Activated CD4-positive, CD25-positive, alpha-beta regulatory T cell (primary cell): Measurements from ENCODE around the gene IKZF4.
"Not testable (repeated sequence)": the region's sequence is repeated elsewhere in the genome, so short reads cannot be mapped to it uniquely, and the experiment has no call there.

ENCODE experiments used
- DNase-seq, 4 experiments: peaks; one replicate each; lab custom pipeline; 2025; lab: John Stamatoyannopoulos, UW

IKZF4 gene

DNA sequence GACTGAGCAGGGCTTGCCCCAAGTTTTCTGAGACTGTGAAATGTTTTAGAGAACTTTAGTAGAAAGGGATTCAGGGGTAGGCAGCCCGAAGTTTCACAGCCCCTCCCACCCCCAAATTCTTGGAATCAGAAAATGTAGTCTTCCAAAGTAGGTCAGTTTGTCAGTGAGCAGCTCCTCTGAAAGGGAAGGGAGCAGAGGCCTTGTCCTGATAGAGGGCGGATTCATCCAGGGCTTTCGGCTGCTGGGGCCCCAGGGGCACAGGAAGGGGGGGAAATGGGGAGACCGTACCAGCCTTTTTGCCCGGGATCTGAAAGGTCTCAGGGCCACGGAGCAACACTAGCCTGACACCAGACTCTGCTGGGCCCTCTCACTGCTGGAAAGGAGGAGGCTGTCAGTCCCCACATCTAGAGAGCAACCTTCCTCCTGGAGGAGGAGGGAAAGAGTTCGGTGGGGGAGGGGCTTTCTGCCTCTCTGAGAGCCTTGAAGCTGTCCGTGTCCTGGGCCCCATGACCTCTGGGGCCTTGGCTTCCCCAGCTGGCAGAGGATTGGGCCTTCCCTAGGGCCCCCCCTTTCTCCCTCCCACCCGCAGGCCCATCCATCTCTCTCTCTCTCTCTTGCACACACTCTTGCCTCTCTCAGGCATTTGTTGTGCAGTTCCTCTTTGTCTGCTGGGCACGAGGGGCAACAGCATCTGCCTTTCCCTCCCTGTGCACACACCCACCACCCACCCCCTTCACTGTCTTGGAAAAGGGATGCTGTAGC lies at the start of gene IKZF4:
TSS of gene IKZF4 (plus strand) at position 621 of the 762 bp plus-strand sequence. CDS start 451 bp downstream, outside the sequence.
- no peak for DNase-seq

GRCh38 chr12:55972042-55972441 lies 48.8 kb upstream of the IKZF4 start:
- DNase-seq, result no peak

DNA sequence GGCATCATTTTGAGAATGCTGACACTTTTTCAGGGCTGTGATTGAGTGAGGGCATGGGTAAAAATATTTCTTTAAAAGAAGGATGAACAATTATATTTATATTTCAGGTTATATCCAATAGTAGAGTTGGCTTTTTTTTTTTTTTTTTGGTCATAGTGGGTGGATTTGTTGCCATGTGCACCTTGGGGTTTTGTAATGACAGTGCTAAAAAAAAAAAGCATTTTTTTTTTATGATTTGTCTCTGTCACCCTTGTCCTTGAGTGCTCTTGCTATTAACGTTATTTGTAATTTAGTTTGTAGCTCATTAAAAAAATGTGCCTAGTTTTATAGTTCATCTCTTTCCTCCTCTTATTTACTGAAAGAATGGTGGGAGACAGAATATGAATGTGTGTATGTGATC lies 48.4 kb upstream of the IKZF4 start:
- no peak for DNase-seq

GRCh38 chr12:55972911-55973598 lies 47.8 kb upstream of the IKZF4 start:
- no peak for DNase-seq

DNA sequence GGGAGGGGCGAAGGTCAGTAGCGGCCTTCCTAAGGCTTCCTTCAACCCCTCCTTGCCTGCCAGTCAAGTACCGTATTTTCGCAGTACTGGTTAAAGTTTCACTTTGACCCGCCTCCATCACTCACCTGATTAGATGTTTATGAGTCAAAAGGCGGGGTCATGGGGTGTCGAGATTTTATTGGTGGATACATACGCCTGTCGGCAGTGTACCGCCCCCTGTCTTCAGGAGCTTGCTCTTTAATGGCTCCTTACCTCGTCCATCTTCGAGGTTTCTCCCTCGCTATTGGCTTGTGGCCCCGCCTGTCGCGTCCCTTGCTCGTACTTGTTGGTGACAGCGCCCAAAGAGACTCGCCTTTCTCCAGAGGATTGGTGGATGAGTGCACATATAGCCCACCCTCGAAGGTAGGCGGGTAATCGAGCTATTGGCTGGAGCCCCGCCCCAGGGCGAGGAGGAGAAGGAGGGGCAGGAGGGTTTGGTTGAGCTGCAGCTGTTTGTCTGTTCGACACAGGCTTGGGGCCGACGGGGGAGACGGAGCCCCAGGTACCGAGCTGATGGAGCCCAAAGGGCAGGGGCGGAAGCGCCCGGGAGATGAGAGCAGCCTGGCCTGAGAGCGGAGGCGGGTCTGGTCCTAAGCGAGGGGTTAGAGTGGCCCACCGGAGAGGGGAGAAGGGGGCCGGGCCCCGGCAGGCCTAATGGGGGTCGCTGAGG lies 47.1 kb upstream of the IKZF4 start, which contains the start of gene RAB5B:
TSS of gene RAB5B (plus strand) at position 480 of the 709 bp plus-strand sequence. CDS start 12,883 bp downstream, outside the sequence.
- peak; percentile 90 to 97 (median 94) for DNase-seq

DNA sequence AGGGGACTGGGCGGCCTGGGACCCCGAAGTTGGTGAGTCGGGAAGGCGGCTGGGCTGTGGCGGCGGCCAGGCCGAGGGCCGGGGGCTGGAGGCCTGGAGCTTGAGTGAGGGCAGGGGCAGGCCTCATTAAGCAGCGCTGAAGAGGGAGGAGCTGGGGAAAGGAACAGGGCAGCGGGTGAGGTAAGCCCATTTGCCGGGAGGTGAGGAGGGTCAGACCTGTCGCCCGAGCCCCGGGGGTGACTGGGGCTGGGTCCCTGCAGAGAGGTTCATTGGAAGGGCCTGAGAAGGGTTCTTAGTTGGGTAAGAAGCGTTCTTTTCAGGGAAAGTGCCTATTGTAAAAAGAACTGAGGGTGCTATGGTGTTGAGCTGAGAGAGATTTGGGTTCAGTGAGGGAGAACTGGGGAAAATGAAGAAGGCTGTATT lies 46.5 kb upstream of the IKZF4 start:
- DNase-seq, result peak in 1 of 4 experiments; percentile 34

- no peak for DNase-seq
Observed at GRCh38 chr12:55978393-55978792, 42.5 kb upstream of the IKZF4 start.

DNA sequence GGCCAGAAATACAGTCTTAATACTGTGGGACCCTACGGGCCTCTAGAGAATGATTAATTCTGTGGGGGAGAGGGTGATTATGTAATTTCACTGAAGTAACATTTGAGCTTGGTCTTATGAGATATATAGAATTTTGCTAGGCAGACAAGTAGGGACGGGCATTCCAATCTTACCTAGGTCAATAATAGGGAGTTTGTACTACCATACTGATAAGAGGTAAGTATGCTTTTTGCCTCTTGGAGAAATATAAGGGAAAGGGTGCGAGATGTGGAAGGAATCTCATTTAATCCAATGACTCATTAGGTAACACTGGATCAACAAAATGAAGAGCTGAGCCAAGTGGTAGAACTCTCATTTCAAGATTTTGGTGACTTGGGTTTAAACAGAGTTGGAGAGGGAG lies 41.8 kb upstream of the IKZF4 start:
- DNase-seq, result no peak

DNA sequence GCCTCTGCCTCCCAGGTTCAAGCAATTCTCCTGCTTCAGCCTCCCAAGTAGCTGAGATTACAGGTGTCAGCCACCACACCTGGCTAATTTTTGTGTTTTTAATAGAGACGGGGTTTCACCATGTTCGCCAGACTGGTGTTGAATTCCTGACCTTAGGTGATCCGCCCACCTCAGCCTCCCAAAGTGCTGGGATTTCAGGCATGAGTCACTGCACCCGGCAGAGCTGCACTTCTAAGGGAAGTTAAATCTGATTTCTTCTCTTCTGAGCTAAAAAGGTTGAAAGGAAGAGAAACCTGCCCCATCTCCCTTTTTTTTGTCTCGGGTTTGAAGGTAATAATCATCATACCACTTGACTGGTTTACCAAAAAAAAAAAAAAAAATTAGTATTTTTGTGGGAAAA lies 39.0 kb upstream of the IKZF4 start:
- not testable (repeated sequence) for DNase-seq

GRCh38 chr12:55982319-55982936 lies 38.4 kb upstream of the IKZF4 start:
- DNase-seq, result no peak

GRCh38 chr12:55983232-55983842 lies 37.5 kb upstream of the IKZF4 start:
- no peak for DNase-seq

DNA sequence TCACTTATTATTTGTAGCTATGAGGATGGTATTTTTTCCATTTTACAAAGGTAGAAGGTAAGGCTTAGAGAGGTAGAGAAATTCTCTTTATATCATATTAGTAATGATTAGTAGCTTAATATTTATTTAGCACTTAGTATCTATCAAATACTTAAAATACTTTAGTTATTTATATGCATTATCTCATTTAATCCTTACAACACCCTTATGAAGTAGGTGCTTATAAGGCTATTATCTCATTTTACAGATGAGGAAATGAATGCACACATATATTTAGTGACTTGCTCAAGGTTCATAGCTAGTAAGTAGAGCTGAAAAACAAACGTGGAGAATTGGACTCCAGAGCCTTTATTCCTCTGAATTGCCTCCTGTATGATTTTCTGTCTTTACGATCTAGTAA lies 36.0 kb upstream of the IKZF4 start:
- DNase-seq, result no peak

DNA sequence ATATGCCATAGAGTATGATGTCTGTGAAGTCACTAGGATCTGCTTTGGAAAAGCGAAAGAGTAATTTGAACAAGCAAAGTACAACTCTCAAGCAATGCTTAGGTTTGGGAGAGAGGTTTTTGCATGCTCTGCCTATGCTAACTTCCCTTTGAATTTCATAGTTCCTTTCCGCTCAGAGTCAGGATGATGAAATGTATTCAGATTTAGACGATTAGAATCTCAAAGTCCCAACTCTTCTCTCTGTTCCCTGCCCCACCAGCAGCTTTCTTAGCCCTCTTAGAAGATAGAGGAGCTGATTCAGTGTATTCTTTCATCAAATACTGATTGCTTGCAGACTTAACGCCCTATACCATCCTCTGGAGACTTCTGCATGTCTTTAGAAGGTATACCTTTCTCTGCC lies 35.5 kb upstream of the IKZF4 start:
- no peak for DNase-seq

DNA sequence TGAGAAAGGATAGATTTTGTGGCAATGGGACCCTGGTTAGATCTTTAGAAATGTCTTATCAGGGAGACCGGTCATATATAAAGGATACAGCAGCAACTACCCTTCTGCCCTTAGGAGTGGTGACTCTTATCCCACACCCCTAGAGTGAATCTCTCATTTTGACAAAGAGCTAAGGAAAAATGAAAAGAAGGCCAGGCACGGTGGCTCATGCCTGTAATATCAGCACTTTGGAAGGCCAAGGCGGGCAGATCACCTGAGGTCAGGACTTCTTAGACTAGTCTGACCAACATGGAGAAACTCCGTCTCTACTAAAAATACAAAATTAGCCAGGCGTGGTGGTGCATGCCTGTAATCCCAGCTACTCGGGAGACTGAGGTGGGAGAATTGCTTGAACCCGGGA lies 34.9 kb upstream of the IKZF4 start:
- not testable (repeated sequence) for DNase-seq

- no peak for DNase-seq
Observed at GRCh38 chr12:55991110-55991509, 29.7 kb upstream of the IKZF4 start.

GRCh38 chr12:55993230-55993853 lies 27.5 kb upstream of the IKZF4 start:
- no peak for DNase-seq

GRCh38 chr12:55995366-55995765 lies 25.5 kb upstream of the IKZF4 start:
- no peak for DNase-seq

- DNase-seq, result peak; percentile 25 to 42 (median 40)
Observed at GRCh38 chr12:55996201-55996714, 24.6 kb upstream of the IKZF4 start.

DNA sequence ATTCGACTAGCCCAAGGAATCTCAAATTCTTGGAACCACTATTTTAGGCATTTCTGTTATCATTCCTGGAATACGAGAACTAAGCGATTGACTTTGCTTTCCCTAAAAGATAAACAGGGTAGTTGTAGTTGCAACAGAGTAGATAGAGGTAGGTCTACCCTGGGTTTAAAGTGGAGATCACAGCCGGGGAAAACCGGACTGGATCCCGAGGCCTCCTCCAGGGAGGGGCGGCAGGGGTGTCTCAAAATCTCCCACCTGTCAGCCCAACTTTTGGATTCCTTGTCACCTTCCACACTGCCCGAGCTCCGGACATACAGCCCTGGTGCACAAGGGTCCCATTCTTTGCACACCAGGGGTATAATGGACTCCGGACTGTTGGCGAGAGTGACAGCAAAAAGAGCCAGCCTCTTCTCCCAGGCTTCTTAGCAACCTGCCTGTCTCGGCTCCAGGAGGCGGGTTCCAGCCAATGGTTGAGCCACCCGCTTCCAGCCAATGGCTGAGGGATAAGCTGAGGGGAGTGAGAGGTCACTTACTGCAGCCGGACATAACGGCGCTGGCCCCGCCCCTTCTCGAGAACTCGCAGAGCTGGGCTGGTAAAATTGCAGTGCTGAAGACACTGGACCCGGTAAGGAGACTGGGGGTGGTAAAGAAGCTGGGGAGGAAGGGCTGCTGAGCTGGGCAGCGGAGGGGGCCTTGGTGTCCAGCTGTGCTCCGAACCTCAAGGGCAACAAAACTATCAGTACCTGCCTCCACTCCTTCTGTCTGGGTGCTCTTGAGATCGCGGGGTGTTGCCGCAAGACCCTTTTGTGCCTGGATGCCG lies 23.9 kb upstream of the IKZF4 start, which contains the start of gene SUOX:
TSS of gene SUOX (plus strand) at position 562 of the 820 bp plus-strand sequence. CDS start 4,946 bp downstream, outside the sequence.
- no peak for DNase-seq

GRCh38 chr12:55997535-55997859 lies 23.3 kb upstream of the IKZF4 start:
- no peak for DNase-seq
